Astrocyte of the hippocampus (primary cell): ENCODE data around the gene AMIGO1.
"Not testable (repeated sequence)": the region's sequence is repeated elsewhere in the genome, so short reads cannot be mapped to it uniquely, and the experiment has no call there.

Source experiments
- DNase-seq: peaks from one replicate; pipeline ENCODE4 v3.0.0; 2011; ENCODE audit warnings: low read depth, low spot score

Gene AMIGO1

DNA sequence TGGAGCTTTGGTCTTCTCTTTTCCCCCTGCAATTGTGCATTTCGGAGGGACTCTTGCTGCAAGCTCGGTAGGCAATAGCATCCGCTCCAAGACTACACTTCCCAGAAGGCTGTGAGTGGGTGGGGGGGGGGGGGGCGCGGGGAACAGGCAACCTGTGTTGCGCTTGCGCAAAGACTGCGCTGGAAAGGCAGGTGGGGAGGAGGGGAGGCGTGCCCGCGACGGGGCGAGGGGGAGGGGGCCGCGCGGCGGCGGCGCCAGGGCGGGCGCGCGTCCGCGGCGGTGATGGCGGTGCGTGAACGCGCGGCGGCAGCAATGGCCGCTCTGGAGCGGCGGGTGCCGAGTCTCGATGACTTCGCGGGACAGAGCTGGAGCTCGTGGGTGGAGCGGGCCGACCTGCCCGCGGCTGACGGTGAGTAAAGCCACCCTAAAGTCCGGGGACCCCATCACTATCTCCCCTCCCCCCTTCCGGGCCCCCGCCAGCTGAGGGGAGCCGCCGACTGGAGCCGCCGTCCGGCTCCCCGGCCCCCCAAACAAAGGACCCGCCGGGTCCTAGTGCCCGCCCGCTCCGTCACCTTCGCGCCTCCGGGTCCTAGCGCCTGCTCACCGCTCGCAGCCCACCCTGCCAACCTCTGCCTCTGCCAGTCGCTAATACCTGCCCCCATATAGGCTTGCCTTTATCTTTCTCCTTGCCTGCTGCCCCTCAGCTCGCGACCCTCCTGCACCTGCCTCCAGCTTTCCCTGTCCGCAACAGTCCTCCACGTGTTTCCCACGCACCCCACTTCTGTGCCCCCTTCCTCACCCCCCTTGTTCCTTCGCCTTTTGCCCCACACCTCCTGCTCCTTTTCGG lies 25.6 kb downstream of the AMIGO1 start, which contains the start of gene ATXN7L2:
Gene ATXN7L2, plus strand, starts transcription at position 234 of the 847 bp plus-strand sequence. Its CDS starts 49 bp downstream, at position 283.
- peak; percentile 98 for DNase-seq

GRCh38 chr1:109482791-109483671 lies 26.5 kb downstream of the AMIGO1 start:
- no peak for DNase-seq

- DNase-seq, result no peak
Observed at GRCh38 chr1:109482242-109482641, 27.3 kb downstream of the AMIGO1 start.

DNA sequence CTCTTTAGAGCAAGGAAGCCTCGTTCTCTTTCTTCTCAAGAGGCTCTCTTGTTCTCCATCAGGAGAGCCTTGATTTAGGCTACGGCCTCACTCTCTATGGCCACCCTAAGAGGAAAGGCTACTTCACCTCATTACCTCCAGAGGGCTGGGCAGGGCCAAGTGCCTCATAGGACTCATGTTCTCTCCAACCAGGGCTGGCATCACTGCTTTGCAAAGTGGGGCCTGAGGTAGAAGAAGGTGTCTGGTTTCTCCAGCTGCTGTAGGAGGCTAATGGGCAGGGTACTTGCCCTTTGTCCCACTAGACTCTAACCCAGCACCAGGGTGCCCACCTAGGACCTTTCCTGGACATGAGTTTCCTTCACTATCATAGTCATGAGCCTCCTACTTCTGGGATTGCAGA lies 27.9 kb downstream of the AMIGO1 start:
- DNase-seq, result no peak

- DNase-seq, result no peak
Observed at GRCh38 chr1:109479901-109480300, 29.6 kb downstream of the AMIGO1 start.

GRCh38 chr1:109479311-109479710 lies 30.2 kb downstream of the AMIGO1 start:
- no peak for DNase-seq

- DNase-seq, result peak; percentile 19
Observed at GRCh38 chr1:109478806-109479205, 30.7 kb downstream of the AMIGO1 start.

GRCh38 chr1:109477821-109478220 lies 31.7 kb downstream of the AMIGO1 start:
- no peak for DNase-seq

GRCh38 chr1:109476825-109477224 lies 32.7 kb downstream of the AMIGO1 start:
- DNase-seq, result no peak

- no peak for DNase-seq
Observed at GRCh38 chr1:109475261-109475660, 34.3 kb downstream of the AMIGO1 start.

- DNase-seq, result no peak
Observed at GRCh38 chr1:109474697-109475096, 34.8 kb downstream of the AMIGO1 start.

DNA sequence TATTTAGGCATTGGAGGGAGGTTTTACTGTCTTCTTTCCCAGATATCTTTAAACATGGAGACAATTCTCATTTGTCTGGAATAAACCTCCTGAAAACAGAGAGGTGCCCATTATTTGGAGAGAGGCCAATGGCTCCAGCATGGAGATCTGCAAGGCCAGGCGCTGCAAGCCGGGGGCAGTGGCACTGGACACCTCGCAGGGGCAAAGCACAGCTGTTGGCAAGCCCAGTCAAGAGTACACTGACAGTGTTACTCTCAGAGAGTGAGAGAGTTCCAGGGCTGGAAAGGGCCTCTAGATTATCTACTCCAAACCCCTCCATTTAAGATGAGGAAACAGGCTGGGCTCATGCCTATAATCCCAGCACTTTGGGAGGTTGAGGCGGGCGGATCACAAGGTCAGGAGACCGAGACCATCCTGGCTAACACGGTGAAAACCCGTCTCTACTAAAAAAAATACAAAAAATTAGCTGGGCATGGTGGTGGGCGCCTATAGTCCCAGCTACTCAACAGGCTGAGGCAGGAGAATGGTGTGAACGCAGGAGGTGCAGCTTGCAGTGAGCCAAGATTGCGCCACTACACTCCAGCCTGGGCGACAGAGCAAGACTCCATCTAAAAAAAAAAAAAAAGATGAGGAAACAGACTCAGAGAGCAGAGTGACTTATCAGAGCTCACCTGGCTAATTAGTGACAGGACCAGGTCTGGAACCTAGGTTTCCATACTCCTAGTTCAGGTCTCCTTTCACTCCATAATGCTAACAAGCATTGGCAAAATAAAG lies 36.1 kb downstream of the AMIGO1 start:
- DNase-seq, result not testable (repeated sequence)

DNA sequence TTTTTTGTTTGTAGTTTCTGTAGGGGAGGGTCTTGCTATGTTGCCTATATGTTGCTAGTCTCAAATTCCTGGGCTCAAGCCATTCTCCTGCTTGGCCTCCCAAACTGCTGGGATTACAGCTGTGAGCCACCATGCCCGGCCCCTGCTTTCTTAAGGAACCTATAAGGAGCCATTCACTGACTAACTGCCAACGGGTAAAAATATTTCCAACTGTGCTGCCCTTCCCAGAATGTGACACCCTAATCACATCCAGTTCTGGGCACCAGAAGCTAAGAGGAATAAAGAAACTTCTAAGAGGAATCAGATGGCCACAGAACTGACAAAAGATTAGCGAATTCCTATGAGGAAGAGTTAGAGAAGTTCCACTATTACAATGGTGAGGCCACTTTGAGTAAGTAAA lies 36.7 kb downstream of the AMIGO1 start:
- DNase-seq, result no peak

DNA sequence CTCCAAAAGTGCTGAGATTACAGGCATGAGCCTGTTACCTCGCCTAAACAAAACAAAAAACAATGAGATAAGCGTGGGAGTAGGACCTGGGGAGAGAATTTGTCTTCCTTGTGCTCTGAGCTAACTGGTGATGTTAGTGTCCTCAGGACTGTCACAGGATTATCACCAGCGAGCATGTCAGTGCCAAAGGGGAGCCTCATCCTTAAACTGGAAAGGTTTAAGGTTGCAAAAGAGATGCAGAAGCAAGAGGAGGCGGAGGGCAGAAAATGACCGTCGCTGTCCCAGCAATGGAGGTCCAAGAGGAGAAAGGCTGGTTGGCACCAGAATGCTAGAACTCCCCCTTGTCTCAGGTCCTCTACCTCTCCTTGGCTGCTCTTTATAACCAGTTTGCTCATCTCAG lies 39.3 kb downstream of the AMIGO1 start:
- no peak for DNase-seq

- DNase-seq, result no peak
Observed at GRCh38 chr1:109468903-109469302, 40.6 kb downstream of the AMIGO1 start.

DNA sequence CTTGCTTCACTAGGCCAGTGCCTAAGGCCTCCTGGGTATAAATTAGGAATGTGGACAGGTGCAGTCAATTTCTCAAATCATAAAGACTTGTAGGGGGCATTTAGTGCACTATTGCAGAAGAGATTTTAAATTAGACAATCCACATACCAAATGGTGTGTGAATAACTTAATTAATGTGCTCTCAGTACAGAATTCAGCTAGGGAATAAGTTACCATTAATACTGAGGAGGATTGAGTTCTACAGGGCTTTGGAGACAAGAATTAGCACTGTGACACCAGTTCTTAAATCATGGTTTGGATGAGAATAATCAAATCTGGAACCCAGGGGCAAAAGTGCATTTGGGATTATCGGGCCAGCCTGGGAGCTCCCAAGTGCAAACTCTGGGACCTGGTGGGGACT lies 41.5 kb downstream of the AMIGO1 start:
- no peak for DNase-seq

DNA sequence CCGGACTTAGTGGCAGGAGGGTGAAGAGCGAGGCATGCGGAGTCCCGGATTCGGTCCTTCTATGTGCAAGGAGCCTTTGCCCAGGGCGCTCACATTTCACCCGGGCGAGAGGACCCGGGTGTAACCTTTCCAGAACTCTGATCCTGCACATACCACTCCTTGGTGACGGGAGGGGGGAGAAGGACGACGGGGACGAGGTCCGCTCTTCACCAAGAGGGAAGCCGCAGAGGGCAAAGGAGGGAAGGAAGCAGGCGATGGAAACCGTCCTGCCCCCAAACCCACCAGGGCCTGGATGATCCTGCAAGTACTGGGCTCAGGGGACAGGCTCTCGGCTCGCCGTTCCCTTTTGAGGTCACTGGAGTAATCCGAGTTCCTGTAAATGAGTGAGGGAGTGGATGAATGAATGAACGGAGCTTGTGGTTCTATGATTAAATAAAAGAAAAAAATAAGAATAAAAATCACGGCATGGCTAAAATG lies 42.2 kb downstream of the AMIGO1 start:
- DNase-seq, result no peak

DNA sequence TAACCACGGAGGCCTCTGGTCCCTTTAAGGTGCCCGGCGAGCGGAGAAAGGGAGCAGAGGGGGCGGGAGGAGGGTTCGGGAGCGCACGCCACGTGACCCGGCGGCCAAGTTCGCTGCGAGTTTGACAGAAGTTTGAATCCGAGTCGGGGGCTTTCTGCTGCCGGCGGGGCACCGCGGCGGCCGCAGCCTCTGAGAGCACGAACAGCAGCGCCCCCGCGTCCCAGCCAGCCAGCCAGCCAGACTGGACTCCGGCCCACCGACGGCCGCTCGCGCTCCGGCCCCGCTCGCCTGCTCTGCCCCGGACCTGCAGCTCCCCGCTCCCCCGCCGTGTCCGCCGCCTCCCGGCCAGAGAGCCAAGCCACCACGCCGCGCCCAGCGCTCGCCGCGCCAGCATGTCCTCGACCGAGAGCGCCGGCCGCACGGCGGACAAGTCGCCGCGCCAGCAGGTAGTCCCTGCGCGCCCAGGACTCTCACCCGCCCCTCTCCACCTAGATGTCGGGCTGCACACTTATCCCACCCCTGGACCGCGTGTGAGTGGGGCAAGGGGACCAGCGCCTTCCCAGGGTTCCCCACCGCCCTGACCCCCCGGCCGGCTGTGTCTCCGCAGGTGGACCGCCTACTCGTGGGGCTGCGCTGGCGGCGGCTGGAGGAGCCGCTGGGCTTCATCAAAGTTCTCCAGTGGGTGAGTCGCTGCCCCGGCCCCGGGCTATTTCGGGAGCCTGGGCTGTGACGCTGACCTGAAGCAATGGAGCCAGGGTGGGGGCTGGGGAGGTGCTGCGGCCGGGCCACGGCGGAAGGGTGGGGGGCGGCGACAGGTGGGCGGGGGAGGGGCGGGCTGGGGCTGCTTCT lies 42.9 kb downstream of the AMIGO1 start, which contains the start of gene SYPL2:
Gene SYPL2, plus strand, starts transcription at position 95 of the 849 bp plus-strand sequence. Its CDS starts 298 bp downstream, at position 393.
- peak; percentile 48 for DNase-seq

DNA sequence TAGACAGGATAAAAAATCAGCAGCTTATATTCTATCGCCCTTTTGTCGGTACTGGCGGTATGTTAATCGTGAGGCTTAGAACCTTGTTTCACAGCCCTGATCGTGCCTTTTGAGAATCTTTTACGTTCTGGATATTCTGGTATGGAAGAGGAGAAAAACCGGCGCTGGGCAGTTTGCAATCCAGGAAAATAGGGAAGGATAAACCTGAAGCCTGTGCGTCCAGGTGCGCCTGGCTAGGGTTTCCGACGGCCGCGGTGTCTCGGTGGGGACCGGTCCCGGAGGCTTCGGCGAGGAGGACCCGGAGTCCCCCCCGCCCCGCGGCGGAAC lies 43.4 kb downstream of the AMIGO1 start:
- no peak for DNase-seq

DNA sequence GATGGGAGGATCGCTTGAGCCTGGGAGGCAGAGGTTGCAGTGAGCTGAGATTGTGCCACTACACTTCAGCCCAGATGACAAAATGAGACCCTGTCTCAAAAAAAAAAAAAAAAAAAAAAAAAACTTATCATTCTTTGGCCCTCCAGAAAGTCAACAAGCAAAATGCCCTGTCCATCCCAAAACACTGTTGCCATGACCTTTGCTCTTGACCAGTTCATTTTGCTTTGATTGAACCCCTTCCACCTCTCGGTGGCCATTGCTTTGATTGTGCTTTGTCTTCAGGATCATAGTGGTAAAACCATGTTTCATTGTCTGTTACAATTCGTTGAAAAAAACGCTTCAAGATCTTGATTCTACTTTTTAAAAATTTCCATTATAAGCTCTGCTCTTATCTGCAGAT lies 51.7 kb downstream of the AMIGO1 start:
- DNase-seq, result no peak
